DOHH2 (cell line): ENCODE data around the gene ASIC1.

Source experiments
- EZH2phosphoT487 ChIP-seq: fragments of 200-600 bp; sonication (generic); IDR thresholded peaks from 2 replicates; pipeline ENCODE4 v1.6.1; 2017; ENCODE audit warnings: borderline replicate concordance, mild to moderate bottlenecking, antibody characterized with exemption, low read length, moderate library complexity, mixed read lengths
- TF ChIP-seq, protein P1 (sequence below): fragments of 200-600 bp; sonication (generic); IDR thresholded peaks from one replicate; pipeline ENCODE4 v1.5.1; 2014; ENCODE audit warnings: antibody characterized with exemption, mild to moderate bottlenecking, low read depth, low read length; ENCODE audit not compliant: poor library complexity, severe bottlenecking

DNA sequence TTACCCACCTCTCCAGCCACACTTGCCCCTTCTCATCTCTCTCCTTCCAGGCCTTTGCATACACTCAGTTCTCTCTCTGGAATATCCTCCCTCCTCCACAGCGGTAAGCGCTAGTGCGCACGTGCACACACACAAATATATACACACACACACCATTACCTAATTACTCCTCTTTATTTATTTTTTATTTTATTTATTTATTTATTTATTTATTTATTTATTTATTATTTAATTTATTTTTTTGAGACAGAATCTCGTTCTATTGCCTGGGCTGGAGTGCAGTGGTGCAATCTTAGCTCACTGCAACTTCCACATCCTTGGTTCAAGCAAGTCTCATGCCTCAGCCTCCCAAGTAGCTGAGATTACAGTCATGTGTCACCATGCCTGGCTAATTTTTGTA, 11.7 kb downstream of the ASIC1 start:
- no peak for TF ChIP-seq EZH2phosphoT487
- TF ChIP-seq, protein P1, sequence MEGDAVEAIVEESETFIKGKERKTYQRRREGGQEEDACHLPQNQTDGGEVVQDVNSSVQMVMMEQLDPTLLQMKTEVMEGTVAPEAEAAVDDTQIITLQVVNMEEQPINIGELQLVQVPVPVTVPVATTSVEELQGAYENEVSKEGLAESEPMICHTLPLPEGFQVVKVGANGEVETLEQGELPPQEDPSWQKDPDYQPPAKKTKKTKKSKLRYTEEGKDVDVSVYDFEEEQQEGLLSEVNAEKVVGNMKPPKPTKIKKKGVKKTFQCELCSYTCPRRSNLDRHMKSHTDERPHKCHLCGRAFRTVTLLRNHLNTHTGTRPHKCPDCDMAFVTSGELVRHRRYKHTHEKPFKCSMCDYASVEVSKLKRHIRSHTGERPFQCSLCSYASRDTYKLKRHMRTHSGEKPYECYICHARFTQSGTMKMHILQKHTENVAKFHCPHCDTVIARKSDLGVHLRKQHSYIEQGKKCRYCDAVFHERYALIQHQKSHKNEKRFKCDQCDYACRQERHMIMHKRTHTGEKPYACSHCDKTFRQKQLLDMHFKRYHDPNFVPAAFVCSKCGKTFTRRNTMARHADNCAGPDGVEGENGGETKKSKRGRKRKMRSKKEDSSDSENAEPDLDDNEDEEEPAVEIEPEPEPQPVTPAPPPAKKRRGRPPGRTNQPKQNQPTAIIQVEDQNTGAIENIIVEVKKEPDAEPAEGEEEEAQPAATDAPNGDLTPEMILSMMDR: no peak
